GM19455 (cell line): ENCODE results near the gene ZNF619.

Source experiments
- ATAC-seq: cut with Tn5 transposase; IDR thresholded peaks from one replicate; pipeline ENCODE4 v1.9.1; 2021; ENCODE audit not compliant: unreplicated experiment

ZNF619 gene

DNA sequence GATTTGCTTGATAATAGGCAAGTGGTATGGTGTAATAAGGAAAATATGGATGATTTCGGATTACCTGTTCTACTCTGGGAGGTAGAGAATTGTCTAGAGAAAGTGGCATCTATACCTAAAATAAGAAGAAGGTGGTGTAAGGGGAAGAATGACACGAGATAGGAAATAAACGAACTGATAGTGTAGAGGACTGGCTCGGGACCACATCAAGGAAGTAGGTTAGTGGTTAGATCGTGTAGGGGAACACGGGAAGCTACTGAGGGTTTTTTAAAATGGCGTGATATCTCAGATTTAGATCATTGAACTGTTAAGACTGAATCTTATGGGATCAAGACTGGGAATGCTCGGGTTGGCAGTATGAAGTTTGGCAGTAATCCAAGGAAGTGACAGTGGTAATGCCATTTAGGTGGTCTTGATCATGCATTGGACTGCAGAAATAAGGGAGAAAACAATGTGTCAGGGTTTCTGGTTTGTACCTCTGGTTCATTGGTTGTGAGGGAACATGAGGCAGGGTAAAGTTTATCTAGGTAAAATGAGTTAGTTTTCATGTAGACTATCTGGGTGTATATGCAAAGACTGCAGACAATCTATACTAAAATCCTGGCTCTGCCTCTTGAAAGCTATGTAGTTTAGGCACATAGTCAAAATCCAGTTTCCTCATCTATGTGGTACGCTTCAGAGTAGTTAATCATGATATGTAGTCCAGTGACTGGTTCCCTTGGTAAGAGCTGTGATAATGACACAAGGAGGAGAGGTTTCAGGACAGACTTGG is 12.4 kb upstream of the ZNF619 start:
- ATAC-seq, result no peak

DNA sequence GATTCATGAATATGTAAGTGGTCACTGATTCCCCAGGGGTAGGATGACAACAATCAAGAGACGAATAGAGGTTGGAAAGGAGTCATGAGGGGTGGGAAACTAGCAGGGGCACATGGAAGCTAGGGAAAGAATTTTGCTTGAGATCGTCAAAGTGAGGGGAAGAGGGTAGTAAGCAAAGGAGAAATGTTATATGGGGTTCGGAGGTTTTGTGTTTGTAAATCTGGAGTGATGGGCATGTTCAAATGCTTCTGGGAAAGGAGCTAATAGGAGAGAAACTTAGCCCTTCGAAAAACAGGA is 11.9 kb upstream of the ZNF619 start:
- no peak for ATAC-seq

DNA sequence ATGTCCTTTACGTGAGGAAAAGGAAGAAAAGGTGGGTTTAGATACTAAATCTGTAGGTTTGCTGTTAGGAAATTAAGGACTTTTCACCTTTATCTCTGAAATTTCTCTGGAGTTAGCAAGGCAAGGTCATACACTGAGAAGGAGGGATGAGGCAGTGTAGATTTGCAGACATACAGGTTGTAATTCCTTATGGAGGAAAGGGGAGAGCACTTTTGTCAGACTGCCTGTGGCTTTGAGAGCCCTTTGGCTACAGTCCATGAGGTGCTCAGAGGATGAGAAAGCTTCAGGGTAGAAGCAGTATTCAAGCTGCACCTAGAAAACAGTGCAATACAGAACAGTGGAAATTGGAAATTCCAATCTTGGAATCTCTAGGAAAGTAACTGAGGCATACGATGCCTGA is 11.5 kb upstream of the ZNF619 start:
- ATAC-seq, result no peak

DNA sequence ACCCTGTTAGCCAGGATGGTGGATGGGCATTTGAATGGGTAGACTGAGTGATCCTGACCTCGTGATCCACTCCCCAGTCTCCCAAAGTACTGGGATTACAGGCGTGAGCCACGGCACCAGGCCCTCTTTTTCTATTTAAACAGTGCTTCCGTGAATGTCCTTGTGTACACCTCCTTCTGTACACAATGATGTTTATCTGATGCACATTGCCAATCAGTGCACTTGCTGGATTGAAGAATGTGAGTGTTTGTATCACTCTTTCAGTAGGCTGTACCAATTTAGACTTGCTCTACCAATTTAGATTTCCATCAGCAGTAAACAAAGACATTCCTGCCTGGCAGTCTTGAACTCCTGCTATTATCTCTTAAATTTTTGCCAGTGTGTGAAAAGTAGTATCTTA is 8.9 kb upstream of the ZNF619 start:
- no peak for ATAC-seq

DNA sequence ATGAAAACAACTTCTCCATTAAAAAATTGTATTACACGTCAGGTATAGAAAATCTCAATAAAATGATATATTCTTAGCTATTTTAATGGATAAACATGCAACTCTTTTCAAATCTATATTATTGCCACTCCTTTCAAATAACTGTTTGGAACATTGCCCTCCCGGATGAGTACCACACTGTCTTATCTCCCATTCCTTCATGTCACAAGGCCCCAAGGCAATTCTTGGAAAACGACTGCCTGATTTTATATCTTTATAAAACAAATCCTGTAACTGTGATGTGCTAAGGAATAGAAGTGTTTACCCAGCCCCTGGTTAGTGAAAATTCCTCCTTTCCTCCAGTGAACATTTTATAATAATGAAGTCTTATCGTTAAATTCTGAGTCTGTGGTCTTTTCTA is 6.2 kb upstream of the ZNF619 start:
- no peak for ATAC-seq

DNA sequence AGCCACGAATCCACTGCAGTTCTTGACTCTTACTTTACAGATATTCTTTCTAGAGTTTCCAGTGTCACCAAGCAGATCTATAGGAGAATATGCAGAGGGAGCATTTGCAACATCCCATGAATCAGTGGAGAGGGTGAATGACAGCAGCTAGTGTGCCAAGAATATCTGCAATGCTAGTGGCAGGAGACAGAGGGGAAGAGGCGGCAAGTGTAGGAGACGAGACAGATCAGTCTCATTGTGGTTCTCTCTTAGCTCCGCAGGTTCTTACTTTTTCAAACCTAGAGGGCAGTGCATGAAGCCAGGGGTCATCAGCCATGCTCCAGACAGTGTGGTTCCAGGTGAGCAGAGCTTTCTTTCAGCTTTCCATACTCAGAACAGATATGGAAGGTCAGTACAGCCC is 744 bp downstream of the ZNF619 start:
- ATAC-seq, result peak; percentile 7

DNA sequence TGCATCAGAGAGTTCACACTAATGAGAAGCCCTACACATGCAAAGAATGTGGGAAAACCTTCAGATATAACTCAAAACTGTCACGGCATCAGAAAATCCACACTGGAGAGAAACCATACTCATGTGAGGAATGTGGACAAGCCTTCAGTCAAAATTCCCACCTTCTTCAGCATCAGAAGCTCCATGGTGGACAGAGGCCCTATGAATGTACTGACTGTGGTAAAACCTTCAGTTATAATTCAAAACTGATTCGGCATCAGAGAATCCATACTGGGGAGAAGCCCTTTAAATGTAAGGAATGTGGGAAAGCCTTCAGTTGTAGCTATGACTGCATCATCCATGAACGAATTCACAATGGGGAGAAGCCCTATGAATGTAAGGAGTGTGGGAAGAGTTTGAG is 10.2 kb downstream of the ZNF619 start:
- no peak for ATAC-seq

DNA sequence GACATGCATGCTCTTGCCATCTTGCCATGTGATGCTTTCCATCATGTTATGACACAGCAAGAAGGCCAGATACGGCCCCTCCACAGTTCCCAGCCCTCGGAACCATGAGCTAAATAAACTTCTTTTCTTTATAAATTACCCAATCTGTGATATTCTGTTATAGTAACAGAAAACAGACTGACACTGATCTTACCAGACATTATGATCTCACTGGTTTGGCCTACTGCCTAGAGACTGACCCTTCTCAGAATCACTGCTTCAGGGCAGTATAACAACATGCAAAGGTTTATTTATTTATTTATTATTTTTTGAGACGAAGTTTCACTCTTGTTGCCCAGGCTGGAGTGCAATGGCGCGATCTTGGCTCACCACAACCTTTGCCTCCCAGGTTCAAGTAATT is 14.0 kb downstream of the ZNF619 start:
- ATAC-seq, result no peak

DNA sequence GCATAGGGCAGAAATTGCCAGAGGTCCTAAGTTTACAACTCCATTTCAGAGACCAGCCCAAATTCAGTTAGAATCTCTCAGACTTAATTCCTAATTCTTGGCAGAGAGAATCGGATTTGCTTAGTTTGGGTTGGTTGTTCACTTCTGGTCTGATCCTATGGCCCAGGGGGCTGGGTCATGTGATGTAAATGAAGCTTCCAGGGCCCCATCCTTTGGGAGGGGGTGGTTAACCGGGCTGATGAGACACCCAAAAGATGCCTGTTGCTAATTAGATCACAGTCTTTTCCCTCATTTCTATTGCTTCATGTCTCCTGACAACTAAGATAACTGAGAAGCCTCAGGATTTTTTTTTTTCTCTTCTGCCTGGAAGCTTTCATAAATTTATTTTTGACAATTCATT is 17.8 kb downstream of the ZNF619 start:
- no peak for ATAC-seq

DNA sequence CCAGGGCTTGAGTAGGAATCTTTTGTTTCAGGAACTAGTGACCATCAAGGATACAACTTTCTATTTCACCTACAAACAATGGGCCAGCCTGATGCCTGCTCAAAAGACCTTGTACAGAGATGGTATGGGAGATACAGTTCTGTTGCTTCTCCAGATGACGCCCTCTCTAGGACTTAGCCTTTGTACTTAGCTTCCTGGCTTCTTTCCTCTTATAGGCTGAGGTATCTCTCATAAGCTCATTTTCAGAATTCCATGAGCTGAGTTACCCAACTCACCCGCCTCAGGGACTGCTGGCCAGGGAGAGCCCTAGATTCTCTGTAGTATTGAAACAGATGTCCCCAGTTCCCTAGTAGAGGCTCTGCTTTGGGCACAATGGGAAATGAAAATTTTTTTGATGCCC is 20.4 kb downstream of the ZNF619 start:
- ATAC-seq, result no peak

DNA sequence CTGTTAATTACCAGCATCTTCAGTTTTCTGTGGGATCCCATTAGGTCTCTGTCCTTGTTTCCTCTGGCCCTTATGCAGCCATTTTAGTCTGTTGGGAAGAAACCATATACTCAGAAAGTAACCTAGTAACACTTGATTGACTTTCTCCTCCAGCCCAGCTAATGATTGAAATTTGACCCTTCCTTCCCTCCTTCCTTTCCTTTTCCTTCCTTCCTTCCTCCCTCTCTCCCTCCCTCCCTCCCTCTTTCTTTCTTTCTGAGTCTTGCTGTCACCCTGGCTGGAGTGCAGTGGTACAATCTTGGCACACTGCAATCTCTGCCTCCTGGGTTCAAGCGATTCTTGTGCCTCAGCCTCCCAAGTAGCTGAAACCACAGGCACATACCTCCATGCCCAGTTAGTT is 23.0 kb downstream of the ZNF619 start:
- no peak for ATAC-seq

DNA sequence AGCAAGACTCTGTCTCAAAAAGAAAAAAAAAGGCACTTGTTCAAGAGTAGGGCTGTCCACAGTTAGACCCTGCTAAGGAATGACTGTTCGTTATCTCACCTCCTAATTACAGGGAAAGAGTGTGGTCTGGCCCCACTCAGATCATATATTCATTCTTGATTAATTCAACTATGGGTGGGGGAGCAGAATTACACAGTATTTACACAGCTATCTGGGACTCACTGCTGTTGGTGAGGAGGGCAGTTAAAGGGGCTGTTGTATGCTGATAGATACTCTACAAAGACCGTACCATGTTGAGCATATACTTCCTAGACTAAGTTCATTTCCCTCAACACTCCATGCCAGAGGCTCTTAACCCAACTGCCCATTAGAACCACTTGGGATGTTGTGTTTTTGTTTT is 25.1 kb downstream of the ZNF619 start:
- no peak for ATAC-seq

DNA sequence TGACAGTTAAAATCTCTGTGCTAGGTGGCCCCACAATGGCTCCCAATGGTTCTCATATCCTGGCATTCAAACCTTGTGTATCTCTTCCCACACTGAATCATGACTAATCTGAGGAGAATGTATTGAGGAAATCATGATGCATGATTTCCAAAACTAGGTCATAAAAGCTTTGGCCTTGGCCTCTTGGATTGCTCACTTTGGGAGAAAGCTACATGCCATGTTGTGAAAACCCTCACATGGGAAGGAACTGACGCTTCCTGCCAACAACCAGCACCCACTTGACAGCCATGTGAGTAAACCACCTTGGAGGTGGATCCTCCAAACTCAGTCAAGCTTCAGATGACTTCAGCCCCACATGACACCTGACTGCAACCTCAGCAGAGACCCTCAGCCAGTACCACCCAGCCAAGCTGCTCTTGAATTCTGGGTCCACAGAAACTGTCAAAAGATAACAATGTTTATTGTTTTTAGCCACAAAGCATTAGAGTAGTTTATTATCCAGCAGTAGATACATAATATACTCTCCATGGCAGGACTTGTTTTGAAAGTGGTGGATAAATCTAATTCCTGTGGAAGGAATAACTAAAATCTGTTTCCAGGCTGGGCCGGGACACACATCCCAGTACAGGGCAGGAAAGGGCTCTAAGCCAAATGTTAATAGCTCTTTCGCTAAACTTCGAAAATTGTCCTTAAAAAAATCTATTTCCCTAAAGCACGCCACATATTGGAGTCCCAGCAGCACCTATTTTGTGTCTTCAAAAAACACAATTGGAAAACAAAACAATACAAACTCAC is 27.9 kb downstream of the ZNF619 start:
- no peak for ATAC-seq

DNA sequence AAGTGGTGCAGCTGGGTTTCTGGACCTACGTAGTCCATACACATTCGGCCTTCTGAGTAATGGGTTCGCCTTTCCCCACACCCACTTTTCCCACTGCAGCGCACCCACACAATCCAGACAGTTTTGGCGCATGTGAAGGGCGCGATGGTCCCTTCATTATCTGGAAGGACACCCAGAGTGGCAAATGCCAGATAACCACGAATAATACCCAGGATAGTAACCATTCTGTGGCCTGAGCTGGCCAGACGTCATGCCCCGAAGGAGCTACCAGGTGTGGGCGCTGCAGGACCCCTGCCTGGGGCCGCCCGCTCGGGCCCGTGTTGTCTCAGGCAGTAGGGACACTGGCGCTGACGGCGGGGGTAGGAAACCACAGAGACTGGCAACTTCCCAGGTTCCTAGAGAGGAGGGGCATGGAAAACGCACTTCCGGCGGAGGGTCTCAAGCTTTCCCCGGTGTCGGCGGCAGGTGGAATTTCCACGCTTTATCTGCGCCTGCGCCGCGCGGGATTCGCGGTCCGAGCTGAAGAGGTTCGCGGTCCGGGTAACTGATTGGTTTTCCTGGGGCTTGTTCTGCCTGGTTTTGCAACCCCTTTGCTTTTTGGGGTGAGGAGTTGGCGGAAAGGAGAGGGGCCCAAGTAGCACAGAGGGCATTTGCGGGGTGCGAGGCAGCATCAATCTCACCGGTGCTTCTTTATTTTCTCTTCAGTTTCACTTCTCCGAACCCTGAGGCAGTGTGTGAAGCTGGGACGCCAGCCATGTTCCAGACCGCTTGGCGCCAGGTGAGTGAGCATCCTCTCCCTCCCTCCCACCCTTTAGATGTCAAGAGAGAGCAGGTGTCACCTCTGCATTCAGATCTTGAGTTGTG is 28.9 kb downstream of the ZNF619 start, which contains the start of gene ZNF620:
Gene ZNF620 (plus strand): TSS at position 441 of the 864 bp plus-strand sequence. CDS start 314 bp downstream, at position 755.
- ATAC-seq, result peak; percentile 80

DNA sequence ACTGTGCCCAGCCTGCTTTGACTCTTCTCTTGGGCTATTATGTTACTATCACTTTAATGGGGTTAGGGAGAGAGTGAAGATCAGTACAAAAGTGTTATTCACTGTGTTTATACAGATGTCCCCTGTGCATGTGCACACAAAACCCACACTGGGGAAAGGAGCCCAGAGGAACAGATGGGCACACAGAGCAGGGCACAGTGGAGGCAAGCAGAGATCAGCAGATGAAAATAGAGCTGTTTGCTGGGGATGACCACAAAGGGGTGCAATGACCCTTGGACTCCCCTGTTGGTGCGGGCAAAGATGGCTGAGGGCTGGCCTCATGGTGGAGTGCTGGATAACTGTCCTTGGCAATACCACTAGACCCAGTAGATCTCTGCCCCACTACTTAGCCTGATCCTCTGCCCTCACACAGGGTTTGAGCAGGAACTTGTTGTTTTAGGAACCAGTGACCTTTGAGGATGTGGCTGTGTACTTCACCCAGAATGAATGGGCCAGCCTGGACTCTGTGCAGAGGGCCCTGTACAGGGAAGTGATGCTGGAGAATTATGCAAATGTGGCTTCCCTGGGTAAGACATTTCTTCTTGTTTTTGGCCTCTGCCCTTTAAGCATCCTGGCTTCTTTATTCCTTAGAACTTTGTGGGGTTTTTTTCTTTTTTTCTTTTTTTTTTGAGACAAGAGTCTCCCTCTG is 34.3 kb downstream of the ZNF619 start:
- ATAC-seq, result no peak

DNA sequence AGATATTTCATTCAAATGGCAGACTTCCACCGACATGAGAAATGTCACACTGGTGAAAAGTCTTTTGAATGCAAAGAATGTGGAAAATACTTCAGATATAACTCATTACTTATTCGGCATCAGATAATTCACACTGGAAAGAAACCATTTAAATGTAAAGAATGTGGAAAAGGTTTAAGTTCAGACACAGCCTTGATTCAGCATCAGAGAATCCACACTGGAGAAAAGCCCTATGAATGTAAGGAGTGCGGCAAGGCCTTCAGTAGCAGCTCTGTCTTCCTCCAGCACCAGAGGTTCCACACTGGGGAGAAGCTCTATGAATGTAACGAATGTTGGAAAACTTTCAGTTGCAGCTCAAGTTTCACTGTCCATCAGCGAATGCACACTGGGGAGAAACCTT is 39.3 kb downstream of the ZNF619 start:
- ATAC-seq, result no peak

DNA sequence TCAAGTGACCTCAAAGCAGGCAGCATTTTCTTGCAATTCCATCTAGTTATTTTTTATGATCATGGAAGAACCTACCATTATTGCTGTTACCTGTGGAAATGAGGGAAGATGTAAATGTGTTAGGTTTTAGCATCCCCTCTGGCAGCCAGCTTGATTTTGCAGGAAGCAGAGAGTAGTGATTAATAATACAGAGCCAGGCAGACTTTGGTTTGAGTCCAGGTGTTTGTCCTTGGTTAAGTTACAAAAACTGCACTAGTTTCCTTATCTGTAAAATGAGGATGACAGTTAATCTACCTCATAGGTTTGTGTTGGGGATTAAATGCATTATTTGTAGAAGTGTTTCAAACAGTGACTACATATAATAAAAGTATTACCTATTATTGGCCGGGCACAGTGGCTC is 41.1 kb downstream of the ZNF619 start:
- no peak for ATAC-seq

DNA sequence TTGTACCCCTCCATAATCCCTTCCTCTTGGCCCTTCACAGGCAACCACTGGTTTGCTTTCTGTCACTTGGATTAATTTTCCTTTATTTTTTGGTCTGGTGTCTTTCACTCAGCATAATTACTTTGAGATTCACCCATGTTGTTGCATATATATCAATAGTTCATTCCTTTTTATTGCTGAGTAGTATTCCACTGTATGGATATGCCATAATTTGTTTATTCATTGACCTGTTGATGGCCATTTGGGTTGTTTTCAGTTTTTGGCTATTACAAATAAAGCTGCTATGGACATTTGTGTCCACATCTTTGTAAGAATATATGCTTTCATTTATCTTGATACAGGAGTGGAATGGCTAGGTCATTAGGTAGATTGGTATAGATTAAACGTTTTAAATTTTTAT is 41.9 kb downstream of the ZNF619 start:
- ATAC-seq, result no peak

DNA sequence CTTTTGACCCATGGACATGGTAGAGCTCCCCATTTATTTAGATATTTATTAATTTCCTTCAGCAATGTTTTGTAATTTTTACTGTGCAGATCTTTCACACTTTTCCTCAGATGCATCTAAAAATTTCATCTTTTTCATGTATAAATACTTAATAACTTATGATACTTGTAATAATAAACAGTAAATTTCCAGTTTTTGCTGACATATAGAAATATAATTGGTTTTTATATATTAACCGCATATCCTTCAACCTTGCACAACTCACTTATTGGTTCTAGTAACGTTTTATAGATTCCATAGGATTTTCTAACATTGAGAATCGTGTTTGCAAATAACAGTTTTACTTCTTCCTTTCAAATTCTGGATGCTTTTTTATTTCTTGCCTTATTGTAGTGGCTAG is 44.3 kb downstream of the ZNF619 start:
- no peak for ATAC-seq

DNA sequence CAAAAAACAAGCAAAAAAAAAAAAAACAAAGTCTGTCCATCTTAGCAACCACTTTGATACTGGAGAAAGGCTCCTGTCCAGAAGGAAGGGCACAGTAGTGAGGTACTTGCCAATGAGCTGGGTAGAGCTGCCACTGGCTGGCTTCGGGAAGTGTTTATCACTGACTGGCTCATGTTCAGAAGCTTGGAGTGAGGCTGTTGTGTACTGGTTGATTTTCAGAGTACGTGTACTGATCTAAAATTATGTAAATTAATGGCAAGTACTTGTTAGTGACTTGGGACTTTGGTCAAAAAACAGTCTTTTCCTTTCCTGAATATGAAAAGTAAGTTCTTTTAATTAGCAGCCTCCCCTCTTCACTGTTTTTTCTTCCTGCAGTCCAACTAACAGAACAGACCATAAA is 46.9 kb downstream of the ZNF619 start:
- ATAC-seq, result no peak

DNA sequence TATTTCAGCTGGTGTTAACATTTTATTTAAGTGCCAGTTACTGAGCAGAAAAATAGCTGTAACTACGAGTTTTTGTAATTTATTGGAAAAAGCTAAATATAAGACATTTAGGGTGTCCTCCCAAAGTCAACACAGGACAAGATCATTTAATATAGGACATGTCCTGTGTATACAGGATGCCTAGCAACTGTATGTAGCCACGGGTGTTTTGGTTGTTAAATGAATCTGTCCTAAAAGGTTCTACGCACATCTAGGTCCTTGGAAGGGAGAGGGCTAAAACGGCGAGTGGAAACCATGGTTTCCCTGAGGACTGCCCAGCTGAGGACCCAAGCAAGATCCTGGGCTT is 47.3 kb downstream of the ZNF619 start:
- ATAC-seq, result no peak
